HG02885 (cell line): Measurements from ENCODE around the gene OR6M1.

Source experiments
- ATAC-seq: cut with Tn5 transposase; IDR thresholded peaks from one replicate; pipeline ENCODE4 v1.9.1; 2021; ENCODE audit warnings: mild to moderate bottlenecking; ENCODE audit not compliant: unreplicated experiment, poor library complexity

The OR6M1 gene

DNA sequence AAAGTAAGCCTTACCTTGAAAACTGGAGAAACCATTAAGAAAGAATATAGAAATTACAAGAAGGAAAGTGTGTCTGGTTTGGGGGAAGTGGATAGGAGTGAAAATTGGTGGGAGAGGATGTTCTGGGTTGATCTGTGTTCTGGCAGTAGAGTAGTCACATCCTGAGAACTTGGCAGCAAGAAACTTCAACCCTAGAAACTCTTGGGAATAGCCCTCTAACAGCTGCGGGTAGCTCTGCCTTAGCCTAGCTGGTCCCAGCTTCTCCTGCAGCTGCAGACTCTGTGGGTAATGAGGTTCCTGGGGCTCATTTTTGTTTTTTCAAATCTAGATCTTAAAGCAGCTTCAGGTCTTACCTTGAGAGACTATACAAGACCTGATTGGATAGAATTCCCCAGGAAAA, 27.6 kb downstream of the OR6M1 start:
- ATAC-seq: no peak

DNA sequence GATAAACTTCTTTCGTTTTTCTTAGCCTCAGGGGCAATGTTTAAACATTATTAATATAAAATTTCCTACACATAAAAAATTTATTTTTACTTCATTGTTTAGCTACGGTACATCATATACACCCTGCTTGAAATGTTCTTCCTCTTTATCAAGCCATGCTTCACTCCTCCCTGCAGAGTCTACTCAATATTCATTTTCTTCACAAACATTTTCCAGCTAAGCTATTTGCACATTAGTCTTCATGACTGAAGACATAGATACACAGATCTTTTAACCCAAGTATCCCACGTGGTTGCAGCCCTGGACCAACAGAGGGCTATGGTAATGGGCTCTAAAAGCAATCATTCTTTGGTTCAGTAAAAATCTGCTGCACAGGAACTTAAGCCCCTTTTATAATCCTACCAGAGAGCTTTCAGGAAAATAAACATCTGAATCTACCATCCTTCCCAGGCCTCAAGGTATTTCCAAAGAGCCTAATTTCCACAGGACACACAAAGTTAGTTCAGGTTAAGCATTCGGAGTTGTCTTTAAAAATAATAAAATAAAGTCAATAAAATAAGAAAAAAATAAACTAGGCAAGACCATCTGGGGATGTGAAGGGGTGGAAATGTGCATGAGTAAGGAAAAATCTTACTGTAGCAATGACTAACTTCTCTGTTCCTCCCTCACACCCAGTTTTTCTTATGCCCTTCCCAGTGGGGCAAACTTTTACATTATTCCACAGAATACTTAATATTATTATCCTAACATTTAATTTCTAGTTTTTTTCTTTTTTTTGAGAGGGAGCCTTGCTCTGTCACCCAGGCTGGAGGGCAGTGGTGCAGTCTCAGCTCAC, 30.2 kb downstream of the OR6M1 start:
- ATAC-seq: no peak

DNA sequence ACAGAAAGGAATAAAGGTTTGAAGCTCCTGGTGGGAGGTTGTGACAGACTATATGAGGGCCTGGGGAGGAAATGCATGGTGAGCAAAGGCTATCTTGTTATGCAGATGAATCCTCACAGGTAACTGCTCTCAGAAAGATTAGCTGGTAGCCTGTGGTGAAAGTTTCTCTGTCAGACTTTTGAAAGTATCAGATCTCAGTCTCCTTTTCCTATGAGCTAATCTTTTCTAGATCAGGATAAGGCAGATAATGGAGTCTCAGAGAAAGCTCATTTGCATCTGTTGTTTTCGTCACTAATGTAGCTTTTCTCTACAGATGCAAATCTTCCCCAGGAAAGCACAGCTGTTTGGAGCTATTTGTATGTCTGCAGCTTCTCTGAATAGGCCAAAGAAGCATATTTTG, 30.9 kb downstream of the OR6M1 start:
- peak; percentile 56 for ATAC-seq

DNA sequence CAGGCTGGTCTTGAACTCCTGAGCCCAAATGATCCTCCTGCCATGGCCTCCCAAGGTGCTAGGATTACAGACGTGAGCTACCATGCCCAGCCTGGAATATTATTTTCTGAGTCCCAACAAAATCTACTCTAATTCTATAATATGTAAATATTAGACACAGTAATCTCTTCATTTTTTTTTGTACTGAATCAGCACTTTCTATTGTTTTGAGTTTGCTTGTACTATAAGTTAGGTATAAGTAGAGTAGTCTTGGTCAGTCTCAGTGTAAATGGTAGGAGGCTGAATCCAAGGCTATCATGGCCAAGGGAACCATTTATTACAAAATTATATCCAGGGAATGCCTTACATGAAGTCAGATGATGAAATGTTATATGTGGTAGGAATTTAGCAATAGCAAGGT, 32.2 kb downstream of the OR6M1 start:
- ATAC-seq: no peak

DNA sequence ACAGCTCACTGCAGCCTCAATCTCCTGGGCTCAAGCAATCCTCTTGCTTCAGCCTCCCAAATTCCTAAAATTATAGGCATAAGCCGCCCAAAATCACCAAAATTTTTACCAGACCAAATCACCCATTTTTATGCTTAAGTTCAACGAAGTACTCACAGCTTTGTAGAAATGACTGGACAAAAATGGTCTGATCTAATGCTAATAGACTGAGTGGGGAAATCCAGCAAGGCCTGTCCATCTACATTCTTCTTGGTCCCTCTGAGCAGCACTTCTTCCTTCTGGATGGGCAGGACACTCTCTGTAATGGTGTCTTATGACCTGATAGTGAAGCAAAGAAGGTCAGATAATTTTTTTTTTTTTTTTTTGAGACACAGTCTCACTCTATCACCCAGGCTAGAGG, 33.1 kb downstream of the OR6M1 start:
- ATAC-seq: no peak

DNA sequence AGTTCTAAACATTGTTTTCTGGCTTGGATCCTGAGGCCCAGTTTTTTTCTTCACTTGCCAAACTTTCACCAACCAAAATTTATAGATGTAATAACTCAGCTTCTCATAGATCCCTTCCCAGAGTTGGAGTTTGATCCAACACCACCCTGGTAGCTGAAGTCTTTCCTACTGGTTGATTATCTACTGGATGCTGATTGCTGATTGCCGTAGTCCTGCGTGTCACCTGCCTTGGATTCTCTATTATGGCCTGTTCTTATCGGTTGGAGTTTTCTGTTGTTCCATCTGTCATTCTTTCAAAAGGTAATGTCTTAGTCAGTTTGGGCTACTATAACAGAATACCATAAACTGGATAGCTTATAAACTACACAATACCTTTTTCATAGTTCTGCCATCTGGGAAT, 34.5 kb downstream of the OR6M1 start:
- no peak for ATAC-seq

- ATAC-seq: no peak
Observed at GRCh38 chr11:123770712-123771111, 35.4 kb downstream of the OR6M1 start.

- ATAC-seq: no peak
Observed at GRCh38 chr11:123765601-123766000, 40.5 kb downstream of the OR6M1 start.

- ATAC-seq: no peak
Observed at GRCh38 chr11:123762422-123762821, 43.7 kb downstream of the OR6M1 start.

DNA sequence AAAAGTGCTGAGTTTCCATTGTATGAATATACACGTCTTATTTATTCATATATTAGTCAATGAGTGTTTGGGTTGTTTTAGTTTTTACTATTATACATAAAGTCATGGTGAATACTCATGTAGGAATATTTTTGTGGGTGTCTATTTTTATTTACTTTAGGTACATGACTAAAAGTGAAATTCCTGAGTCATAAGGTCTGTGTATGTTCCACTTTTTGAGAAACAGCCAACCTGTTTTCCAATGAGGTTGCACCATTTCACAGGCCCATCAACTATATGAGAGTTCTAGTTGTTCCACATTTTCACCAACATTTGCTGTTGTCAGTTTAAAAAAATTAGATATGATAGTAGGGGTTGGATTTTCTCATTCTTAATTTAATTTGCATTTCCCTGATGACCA, 45.3 kb downstream of the OR6M1 start:
- ATAC-seq: peak; percentile 90

GRCh38 chr11:123757976-123758375, 48.2 kb downstream of the OR6M1 start:
- ATAC-seq: no peak

DNA sequence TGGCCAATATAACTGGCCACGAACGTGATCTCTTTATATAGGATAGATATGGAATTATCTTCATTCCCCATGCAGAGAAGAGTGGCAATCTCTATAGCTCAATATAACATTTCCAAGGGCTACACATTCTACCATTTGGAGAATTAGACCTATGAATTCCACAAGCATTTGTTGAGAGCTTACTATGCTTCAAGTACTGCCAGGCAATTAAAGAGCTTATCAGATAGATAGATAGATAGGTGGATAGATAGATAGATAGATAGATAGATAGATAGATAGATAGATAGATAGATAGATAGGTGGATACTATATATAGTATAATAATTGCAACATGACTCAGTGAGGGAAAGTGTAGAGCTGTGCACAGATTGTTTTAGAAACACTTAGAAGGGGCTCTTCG, 50.3 kb downstream of the OR6M1 start:
- no peak for ATAC-seq
